Measurements from ENCODE around the gene NT5M.

Gene NT5M

DNA sequence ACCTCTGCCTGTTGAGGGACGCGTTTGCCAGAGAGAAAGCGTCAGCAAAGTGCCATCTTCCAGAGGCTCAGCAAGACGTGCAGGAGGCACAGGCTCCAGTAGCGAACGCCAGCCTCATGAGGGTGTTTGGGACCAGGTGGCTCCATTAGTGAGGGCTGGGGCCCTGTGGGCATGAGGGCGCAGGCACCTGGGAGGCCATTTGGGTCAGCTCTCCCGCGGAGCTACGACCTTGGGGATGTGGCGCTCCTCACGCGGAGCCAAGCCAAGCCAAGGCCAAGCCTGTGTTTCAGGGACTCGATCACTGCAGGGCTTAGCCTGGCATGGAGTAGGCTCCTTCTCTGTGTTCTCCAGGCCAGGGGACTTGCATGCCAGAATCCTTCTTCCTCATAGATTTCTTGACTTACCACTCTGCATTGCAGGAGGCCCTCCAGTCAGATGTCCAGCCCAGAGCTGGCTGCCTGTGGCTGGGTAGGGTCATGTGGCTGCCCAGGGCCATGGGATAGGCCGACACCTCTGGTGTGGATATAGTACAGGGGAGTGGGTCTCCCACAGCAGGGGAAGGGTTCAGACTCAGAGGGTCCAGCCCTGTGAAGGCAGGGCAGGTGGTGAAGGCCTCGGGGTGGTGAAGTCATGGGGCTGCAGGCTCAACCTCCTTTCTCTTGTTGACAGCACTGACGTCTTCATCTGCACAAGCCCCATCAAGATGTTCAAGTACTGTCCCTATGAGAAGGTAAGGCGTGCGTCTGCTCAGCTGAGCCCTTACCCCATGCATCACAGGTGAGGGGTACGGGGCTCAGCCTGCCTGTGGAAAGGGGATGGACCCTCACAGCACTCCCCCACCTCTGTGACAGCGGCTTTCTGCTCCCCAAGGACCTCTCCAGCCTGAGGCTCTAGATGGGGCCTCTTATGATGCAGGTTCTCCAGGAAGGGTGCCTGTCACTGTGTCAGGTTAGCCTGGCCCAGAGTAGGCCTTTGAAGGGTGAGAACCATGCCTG is 19.6 kb downstream of the NT5M start:
- in situ Hi-C loops (cut with HindIII; ENCODE audit: low sequenced_read_pairs), result no loop called here
- no peak for DNase-seq (ENCODE audit: low read depth)
- H3K4me3 ChIP-seq (ENCODE audit: low read depth, low read length), result no peak overlapping the region
- TF ChIP-seq, protein P1, sequence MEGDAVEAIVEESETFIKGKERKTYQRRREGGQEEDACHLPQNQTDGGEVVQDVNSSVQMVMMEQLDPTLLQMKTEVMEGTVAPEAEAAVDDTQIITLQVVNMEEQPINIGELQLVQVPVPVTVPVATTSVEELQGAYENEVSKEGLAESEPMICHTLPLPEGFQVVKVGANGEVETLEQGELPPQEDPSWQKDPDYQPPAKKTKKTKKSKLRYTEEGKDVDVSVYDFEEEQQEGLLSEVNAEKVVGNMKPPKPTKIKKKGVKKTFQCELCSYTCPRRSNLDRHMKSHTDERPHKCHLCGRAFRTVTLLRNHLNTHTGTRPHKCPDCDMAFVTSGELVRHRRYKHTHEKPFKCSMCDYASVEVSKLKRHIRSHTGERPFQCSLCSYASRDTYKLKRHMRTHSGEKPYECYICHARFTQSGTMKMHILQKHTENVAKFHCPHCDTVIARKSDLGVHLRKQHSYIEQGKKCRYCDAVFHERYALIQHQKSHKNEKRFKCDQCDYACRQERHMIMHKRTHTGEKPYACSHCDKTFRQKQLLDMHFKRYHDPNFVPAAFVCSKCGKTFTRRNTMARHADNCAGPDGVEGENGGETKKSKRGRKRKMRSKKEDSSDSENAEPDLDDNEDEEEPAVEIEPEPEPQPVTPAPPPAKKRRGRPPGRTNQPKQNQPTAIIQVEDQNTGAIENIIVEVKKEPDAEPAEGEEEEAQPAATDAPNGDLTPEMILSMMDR (IDR thresholded peaks at IDR 0.05; ENCODE audit: low read depth, low read length, missing control alignments), result no peak

DNA sequence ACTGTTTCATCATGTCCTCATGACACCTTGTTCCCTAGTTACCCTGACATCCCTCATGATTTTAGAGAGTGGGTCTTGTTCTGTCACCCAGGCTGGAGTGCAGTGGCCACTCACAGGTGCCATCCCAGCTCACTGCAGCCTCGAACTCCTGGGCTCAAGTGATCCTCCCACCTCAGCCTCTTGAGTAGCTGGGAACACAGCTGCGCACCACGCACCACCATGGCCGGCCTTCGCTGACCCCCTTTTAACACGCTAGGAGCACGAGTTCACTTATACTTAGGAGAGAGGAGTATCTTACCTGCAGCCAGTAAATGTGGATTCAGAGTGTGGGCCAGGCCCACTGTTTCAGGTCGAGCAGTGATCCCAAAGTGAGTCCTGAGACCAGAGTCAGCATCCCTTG is 21.4 kb downstream of the NT5M start:
- in situ Hi-C loops (cut with HindIII; ENCODE audit: low sequenced_read_pairs), result no loop called here
- no peak for DNase-seq (ENCODE audit: low read depth)
- TF ChIP-seq, protein P1 (IDR thresholded peaks at IDR 0.05; ENCODE audit: low read depth, low read length, missing control alignments), result no peak
- no peak overlapping the region for H3K4me3 ChIP-seq (ENCODE audit: low read depth, low read length)

DNA sequence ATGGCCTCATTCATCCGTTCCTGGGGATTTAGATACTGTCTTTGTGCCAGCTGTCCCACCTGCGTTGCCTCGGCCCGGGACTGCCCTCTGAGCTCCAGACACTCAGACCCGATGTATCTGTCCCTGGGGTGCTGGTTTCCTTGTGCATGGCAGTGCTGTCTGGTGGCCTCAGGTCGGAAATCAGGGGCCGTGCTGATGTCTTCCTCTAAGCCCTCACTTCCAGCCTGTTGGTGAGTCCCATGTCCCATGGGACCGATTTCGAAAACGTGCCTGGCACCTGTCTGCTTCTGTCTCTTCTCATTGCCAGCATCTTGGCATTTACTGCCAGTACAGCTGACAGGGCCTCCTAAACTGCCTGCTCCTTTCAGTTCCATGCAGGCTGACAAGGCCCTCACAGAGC is 22.1 kb downstream of the NT5M start:
- TF ChIP-seq, protein P1 (IDR thresholded peaks at IDR 0.05; ENCODE audit: low read depth, low read length, missing control alignments), result no peak
- H3K4me3 ChIP-seq (ENCODE audit: low read depth, low read length), result no peak overlapping the region
- in situ Hi-C loops (cut with HindIII; ENCODE audit: low sequenced_read_pairs), result no loop called here
- DNase-seq (ENCODE audit: low read depth), result no peak

DNA sequence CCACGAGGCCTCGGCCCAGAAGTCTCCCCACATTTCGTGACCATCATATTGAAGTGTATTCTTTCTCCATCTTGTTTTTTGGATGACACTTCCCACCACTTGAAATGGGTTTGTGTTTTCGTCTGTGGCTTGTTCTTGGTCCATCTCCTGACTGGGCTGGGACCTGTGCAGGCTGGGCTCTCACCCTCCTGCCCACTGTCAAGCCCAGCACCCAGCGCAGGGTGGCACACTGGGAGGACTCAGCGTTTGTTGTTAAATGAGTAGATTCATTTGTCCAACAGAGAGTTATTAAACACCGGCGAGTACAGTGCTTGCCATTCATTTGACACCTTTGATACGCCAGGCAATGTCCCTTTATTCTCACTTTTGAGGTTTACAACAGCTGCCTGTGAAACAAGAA is 22.6 kb downstream of the NT5M start:
- no peak overlapping the region for H3K4me3 ChIP-seq (ENCODE audit: low read depth, low read length)
- in situ Hi-C loops (cut with HindIII; ENCODE audit: low sequenced_read_pairs), result no loop called here
- DNase-seq (ENCODE audit: low read depth), result no peak
- TF ChIP-seq, protein P1 (IDR thresholded peaks at IDR 0.05; ENCODE audit: low read depth, low read length, missing control alignments), result no peak

DNA sequence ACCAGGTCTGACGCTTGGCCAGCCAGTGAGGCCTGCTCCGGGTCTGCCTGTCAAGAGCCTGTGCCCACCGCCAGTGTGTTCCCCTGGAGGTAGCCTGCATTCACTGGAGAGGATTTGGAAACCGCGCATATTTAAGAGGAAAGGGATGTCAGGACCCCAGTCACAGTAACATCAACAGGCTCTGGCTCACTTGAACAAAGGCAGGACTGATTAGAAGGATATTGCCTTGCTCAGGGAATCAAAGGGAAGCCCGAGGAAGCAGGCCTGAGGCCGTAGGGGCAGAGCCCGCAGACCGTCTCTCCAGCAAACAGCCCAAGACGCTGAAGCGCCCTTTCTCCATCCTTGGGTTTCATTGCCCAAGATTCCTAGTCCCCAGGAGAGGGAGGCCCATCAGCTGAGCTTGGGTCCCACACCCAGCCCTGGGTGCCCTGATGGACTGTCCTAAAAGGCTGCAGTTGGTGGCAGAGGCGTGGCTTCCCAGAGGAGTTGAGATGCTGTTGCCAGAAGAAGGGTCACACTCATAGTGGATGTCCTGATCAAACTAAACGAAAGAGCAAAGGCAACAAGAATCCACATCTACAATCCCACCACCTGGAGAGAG is 23.2 kb downstream of the NT5M start:
- in situ Hi-C loops (cut with HindIII; ENCODE audit: low sequenced_read_pairs), result no loop called here
- no peak overlapping the region for H3K4me3 ChIP-seq (ENCODE audit: low read depth, low read length)
- DNase-seq (ENCODE audit: low read depth), result no peak
- TF ChIP-seq, protein P1 (IDR thresholded peaks at IDR 0.05; ENCODE audit: low read depth, low read length, missing control alignments), result no peak

DNA sequence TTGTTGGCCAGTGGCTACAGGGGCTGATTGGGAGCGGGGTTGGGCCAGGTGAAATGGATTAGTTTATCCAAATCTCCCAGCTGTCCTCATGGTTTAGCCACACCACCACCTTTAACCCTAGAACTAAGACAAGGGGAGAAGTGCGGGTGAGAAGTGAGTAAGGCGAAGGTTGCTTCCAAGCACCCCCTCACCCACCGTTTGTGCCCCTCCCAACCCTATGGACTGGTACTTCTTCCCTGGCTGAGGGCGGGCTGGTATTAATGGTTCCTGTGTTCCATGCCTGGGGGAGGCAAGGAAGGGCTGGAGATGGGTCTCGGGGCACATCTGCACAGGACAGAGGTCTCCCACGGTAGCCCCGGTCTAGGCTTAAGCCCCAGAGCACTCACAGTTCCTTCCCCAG is 25.1 kb downstream of the NT5M start:
- no peak overlapping the region for H3K4me3 ChIP-seq (ENCODE audit: low read depth, low read length)
- DNase-seq (ENCODE audit: low read depth), result no peak
- in situ Hi-C loops (cut with HindIII; ENCODE audit: low sequenced_read_pairs), result no loop called here
- TF ChIP-seq, protein P1 (IDR thresholded peaks at IDR 0.05; ENCODE audit: low read depth, low read length, missing control alignments), result no peak

All from astrocyte of the cerebellum (primary cell).